ENCODE results near the gene SNX25.

- TF ChIP-seq, protein P1, sequence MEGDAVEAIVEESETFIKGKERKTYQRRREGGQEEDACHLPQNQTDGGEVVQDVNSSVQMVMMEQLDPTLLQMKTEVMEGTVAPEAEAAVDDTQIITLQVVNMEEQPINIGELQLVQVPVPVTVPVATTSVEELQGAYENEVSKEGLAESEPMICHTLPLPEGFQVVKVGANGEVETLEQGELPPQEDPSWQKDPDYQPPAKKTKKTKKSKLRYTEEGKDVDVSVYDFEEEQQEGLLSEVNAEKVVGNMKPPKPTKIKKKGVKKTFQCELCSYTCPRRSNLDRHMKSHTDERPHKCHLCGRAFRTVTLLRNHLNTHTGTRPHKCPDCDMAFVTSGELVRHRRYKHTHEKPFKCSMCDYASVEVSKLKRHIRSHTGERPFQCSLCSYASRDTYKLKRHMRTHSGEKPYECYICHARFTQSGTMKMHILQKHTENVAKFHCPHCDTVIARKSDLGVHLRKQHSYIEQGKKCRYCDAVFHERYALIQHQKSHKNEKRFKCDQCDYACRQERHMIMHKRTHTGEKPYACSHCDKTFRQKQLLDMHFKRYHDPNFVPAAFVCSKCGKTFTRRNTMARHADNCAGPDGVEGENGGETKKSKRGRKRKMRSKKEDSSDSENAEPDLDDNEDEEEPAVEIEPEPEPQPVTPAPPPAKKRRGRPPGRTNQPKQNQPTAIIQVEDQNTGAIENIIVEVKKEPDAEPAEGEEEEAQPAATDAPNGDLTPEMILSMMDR (IDR thresholded peaks at IDR 0.05; ENCODE audit: low read depth, low read length, poor library complexity, severe bottlenecking): no peak
- TF ChIP-seq EZH2phosphoT487 (IDR thresholded peaks at IDR 0.05; ENCODE audit: borderline replicate concordance, low read length): no peak
Observed at GRCh38 chr4:185210102-185210981, 944 bp downstream of the SNX25 start.
